ENCODE data around the gene SDC1.

Gene SDC1

DNA sequence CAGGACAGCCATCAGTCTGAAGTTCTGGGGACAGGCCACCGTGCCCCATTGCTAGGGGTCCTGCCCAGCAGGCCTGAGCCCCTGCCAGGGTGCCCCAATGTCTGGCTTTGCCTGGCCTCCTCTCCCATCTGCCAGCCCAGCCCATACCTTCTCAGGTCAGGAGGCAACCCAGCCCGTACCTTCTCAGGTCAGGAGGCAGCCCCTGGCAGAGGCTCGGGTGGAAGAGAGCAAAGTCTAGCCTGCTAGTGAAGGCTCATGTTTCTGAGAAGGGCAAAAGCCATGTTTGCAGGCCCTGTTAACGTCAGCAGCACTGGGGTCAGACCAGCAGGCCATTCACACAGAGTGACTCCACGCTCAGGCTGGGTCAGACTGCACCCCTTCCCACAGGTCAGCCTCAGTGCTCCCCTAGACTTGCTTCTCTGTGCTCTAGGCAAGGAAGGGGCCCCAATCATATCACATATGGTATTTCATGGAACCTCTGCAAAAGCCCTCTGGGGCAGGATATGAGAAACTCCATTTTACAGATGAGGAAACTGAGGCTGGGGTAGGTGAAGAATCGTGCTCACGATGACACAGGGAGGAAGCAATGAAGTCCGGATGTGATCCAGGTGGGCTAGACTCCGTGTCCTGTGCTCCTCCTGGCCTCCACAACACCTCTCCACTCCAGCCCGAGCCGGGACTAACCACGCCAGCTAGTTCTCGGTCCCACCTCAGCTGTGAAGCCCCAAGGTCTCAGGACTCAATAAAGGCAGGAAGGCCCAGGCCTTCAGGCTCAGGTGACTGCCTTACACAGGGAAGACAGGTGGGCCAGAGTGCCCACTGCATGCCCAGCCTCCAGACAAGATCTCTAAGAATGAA, 9.5 kb downstream of the SDC1 start:
- no peak for FAIRE-seq
- no peak for DNase-seq (ENCODE audit: insufficient read length, low spot score)

DNA sequence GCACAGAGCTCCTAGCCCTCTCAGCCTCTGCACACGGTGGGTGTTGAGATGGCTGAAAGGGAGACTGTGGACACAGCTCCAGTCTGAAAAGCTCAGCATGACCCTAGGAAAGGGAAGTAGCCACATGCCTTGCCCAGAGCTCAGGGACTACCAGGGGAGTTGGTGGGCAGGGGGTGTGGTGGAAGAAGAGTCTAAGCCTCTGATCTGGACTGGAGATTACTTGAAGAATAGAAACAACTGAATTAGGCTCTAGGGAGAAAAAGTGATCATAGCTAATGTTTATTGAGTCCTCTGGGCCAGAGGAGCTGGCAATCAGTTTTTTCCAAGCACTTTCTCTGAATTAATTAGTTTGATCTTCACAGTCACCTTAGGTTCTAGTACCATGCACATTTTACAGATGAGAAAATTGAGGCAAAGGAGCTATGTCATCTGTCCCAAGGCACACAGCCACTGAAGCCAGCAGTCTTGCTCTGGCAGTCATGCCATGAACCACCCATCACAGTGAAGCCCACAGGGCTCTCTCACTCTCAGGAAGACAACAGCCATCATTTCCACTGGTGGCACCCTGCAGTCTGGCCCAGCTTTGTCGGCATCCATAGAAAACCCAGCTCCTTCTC, 10.3 kb downstream of the SDC1 start:
- FAIRE-seq = peak; percentile 16
- DNase-seq (ENCODE audit: insufficient read length, low spot score) = no peak

- FAIRE-seq = peak; percentile 13
- DNase-seq (ENCODE audit: insufficient read length, low spot score) = no peak
These were observed 11.0 kb downstream of the SDC1 start for GRCh38 chr2:20213651-20214565.

GRCh38 chr2:20212871-20213503, 11.9 kb downstream of the SDC1 start:
- no peak for FAIRE-seq
- no peak for DNase-seq (ENCODE audit: insufficient read length, low spot score)

GRCh38 chr2:20212459-20212870, 12.5 kb downstream of the SDC1 start:
- DNase-seq (ENCODE audit: insufficient read length, low spot score) = peak; percentile 91
- FAIRE-seq = peak; percentile 88

DNA sequence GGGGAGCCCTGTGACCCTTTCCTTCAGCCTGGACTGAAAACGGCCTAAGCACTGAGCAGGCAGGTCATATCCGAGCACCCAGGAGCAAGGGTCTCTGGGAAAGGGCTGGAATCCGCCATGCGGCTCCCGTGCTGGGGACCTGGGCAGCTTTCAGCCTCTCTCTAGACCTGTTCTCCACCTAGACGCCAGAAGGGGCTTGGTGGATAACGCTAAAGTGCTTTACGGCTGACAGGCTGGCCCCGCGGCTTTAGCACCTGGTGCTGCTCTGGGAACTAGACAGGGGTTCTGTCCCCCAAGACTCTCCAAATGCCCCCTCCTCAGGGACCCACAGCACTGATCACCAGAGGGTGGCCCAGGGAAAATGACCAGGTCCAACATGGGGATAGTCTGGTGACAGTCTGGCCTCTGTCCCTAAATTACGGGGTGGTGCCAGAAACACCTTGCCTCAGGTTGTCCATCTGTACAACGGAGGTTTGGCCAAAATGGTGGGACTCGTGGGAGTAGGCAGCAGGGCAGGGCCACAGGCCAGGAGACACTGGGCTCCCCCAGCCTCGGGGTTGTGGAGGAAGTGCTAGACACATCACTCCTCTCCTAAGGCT, 13.0 kb downstream of the SDC1 start:
- DNase-seq (ENCODE audit: insufficient read length, low spot score) (no peak), FAIRE-seq (no peak)

DNA sequence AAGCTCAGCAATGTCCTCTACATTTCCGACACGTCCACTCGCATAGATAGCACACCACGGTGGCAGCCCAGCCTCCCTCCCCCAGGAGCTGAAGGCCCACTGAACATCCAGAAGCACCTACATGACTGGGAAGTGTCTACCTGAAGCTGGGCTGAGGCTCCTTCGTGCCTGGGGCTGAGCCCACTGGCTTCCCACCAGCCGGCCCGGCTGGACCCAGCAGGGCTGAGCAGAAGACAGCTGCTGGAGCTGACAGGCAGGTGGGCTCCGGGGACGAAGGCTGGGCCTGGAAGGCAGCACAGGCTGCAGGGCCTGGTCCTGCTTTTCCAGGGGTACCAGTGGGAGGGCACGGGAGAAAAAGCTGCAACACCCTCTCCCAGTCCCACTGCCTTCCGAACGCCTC, 13.5 kb downstream of the SDC1 start:
- DNase-seq (ENCODE audit: insufficient read length, low spot score) (no peak), FAIRE-seq (peak; percentile 13)

DNA sequence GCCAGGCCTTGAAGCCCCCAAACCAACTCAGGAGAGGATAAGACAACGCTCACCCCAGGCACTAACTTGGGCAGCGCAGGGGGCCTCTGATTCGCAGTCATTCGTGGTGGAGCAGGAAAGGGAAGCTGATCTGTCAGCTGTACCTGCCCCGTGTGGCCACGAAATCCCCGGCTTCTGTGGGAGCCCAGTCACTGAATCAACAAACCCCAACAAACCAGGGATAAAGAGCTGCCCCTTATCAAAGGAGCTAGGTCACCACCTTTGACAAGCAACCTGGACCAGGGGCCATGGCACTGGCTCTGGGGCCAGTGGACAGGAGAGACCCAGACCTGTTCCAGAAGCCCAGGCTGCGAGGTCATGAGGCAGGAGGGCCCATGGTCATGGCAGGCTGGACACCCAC, 14.5 kb downstream of the SDC1 start:
- no peak for DNase-seq (ENCODE audit: insufficient read length, low spot score)
- FAIRE-seq = no peak

- FAIRE-seq = no peak
- DNase-seq (ENCODE audit: insufficient read length, low spot score) = no peak
These were observed 15.4 kb downstream of the SDC1 start for GRCh38 chr2:20209373-20210109.

DNA sequence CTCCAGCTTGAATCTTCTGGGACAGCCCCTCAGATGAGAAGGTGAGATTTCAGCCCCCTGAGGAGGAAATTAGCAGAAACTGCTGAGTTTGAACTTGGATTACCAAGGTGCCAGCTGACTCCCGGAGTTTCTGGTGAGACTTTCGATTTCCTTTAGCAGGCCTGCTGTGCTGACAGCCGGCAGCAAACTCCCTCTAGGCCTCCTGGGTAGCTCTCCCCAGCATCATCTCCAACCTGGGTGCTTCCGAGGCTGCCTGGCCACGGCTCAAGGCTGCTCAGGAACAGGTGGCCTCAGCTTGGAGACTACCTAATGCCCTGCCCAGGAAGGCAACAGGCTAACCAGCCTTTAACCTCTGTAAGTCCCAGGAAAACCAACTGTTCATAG, 16.5 kb downstream of the SDC1 start:
- DNase-seq (ENCODE audit: insufficient read length, low spot score) (no peak), FAIRE-seq (no peak)

GRCh38 chr2:20207051-20207450, 17.9 kb downstream of the SDC1 start:
- FAIRE-seq = no peak
- DNase-seq (ENCODE audit: insufficient read length, low spot score) = no peak

DNA sequence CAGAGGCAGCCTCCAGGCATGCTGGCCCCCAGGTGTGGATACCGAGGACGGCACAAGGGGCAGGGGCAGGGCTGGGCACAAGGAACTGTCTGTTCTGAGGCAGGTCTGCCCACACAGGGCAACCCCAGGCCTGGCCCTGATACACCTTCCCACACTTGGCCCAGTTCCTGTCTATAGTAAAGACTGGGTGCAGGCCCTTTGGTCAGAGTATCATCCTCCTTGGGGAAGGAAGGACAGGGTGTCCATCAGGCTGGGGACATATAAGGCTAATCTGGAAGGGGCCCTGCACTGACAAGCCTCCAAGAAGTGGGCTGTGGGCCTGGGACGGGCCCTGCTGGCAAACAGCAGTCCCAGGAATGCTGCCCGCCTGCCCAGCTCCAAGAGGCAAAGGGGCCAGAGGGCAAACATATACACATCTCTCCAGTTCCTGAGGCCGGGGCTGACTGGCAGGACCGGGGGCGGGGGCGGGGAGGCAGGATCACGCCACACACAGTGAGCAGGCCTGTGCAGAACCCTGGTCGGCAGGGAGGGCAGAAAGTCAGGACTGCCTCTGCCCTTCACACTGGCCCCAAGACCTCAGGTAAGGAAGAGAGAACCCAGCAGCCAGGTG, 18.9 kb downstream of the SDC1 start:
- DNase-seq (ENCODE audit: insufficient read length, low spot score) (no peak), FAIRE-seq (no peak)

DNA sequence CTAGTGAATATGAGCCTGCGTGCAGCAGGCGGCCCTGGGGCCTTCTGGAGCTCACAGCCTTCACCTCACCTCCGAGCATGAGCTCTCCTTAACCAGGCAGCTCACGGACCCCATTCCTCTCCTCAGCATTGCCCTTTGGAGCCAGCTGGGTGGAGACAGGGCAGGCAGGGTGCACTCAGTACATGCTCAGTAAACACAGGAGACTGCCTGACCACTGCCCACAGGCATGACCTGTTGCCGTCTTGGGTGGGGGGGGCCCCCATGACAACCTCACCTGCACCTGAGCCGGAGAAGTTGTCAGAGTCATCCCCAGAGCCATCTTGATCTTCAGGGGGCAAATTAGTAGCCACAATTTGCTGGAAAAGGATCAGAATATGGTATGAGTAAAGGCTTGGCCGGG, 19.9 kb downstream of the SDC1 start:
- FAIRE-seq (no peak), DNase-seq (ENCODE audit: insufficient read length, low spot score) (no peak)

DNA sequence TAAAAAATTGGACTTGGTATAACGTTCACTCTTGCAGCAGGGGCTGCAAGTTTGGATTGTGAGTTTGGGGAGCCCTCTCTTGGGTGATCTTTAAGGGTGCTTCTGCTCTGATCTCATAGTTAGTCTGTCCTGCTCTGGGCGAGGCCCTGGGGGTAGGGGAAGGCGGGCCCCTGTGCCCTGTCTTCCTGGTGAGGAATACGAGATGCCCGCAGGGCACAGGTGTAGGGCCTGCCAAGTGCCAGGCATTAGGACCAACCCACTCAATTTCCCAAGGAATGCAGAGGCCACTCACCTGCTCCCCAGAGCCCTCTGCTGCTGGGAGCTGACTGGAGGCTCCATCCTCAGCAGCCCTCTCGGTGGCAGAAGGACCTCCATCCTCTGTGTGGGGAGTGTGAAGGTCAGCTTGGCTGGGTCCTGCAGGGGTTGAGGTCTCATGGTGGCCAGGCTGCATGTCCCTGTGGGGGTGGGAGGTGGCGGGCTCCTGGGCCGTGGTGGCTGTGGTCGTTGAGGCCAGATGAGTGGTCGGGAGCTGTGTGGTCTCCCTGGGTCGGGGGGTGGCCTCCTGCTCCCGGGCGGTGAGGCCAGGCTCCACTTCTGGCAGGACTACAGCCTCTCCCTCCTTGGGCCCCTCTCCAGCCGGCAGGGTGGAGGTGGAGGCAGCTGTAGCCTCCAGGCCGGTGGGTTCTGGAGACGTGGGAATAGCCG, 21.3 kb downstream of the SDC1 start:
- FAIRE-seq = no peak
- DNase-seq (ENCODE audit: insufficient read length, low spot score) = no peak

GRCh38 chr2:20203072-20203471, 21.9 kb downstream of the SDC1 start:
- DNase-seq (ENCODE audit: insufficient read length, low spot score) = no peak
- no peak for FAIRE-seq

DNA sequence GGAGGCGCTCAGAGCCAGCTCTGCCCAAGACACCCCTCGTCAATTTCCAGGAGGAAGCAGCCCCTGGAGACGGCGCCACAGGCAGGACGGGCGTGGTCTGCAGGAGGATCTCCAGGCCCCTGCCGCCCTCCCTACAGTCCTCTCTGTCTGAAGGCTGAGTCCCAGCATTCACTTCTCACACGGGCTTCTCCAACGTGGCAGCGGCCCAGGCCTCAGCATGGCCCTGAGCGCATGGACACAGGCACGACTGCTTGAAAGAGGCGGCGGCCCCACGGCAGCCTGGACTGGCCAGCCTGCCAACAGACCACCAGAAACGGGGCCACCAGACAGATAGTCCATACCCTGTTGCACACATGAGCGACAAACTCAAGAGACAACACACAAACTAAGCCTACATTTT, 23.3 kb downstream of the SDC1 start:
- DNase-seq (ENCODE audit: insufficient read length, low spot score) (no peak), FAIRE-seq (no peak)

DNA sequence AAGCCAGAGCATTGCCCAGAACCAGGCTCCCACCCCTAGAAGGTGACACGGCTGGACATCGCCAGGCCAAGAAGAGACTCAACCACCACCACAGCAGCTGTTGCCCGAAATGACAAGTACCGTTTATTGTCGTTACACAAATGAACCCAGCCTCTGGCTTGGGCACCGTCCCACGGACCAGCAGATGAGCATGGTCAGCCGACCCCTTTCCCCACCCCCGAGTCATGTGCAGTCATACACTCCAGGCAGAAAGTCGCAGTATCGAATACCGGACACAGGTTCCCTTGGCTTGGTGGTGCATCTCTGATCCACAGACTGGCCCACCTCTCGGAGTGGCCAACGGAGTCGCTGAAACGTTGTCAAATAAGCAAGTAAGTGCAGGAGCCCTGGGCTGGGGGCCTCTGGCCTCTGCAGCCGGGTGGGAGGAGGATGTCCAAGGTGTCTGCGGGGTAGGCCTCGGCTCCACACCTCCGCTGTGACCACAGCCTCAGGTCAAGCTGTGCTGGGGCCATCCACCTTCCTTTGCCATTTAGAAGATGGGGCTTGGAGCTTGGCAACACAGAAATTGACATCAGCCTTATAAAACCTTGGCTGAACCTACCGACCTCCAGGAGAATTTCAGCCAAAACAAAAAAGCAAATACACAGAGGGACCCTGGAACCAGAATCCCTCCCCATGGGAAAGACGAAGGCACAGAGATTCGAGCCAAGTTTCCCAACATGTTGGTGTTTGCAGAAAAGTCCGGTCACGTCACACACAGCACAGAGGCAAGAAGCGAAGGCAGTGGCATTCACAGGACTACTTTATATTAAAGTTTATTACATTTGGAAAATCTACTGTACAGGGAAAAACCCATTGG, 24.0 kb downstream of the SDC1 start:
- DNase-seq (ENCODE audit: insufficient read length, low spot score) (no peak), FAIRE-seq (peak; percentile 28)
